Measurements from ENCODE around the gene TNFSF4. TPM values are rescaled to one million over a fixed set of nuclear protein-coding genes. Genes with fewer than 3 reads are reported as not detected.

TNFSF4 gene
- total and polyA plus RNA-seq, 2 experiments from 2014 or later: 1.4 to 2.7 TPM

DNA sequence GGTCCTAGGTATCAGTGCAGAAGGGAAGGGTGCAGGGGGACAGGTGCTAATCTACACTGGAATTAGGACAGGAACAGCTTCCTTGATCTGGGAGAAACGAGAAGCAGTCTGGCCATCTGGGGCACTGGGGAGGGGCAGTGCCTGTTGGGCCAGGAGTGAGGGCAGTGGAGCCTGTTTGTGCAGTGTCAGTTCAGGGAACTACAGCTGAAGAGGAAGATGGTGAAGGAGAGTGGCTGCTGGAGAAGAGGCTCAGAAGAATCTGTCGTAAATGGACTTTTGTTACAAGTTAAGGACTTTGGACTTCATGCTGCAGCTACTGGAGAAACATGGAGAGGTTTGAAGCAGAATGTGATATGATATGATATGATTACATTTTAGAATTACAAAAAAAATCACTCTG, 3.2 kb upstream of the TNFSF4 start:
- no peak overlapping the region for H3K4me3 ChIP-seq
- H3K36me3 ChIP-seq: no peaks in the 10 kb centered on the region
- H3K9me3 ChIP-seq (ENCODE audit: low read depth): no peaks in the 10 kb centered on the region
- H3K4me1 ChIP-seq (ENCODE audit: low read depth): peaks cover 13% of the 10 kb centered on the region
- H3K27me3 ChIP-seq: no peaks in the 10 kb centered on the region
- TF ChIP-seq, protein P1, sequence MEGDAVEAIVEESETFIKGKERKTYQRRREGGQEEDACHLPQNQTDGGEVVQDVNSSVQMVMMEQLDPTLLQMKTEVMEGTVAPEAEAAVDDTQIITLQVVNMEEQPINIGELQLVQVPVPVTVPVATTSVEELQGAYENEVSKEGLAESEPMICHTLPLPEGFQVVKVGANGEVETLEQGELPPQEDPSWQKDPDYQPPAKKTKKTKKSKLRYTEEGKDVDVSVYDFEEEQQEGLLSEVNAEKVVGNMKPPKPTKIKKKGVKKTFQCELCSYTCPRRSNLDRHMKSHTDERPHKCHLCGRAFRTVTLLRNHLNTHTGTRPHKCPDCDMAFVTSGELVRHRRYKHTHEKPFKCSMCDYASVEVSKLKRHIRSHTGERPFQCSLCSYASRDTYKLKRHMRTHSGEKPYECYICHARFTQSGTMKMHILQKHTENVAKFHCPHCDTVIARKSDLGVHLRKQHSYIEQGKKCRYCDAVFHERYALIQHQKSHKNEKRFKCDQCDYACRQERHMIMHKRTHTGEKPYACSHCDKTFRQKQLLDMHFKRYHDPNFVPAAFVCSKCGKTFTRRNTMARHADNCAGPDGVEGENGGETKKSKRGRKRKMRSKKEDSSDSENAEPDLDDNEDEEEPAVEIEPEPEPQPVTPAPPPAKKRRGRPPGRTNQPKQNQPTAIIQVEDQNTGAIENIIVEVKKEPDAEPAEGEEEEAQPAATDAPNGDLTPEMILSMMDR (IDR thresholded peaks at IDR 0.05; ENCODE audit: low read depth, low read length): no peak
- DNase-seq (ENCODE audit: low read depth in 1 of 2, low spot score in 1 of 2): no peak
- no peak overlapping the region for H3K27ac ChIP-seq

GRCh38 chr1:173208868-173209267, 1.7 kb upstream of the TNFSF4 start:
- H3K27ac ChIP-seq: no peak overlapping the region
- H3K9me3 ChIP-seq (ENCODE audit: low read depth): no peaks in the 10 kb centered on the region
- peaks cover 15% of the 10 kb centered on the region for H3K4me1 ChIP-seq (ENCODE audit: low read depth)
- H3K36me3 ChIP-seq: no peaks in the 10 kb centered on the region
- H3K4me3 ChIP-seq: no peak overlapping the region
- no peaks in the 10 kb centered on the region for H3K27me3 ChIP-seq
- DNase-seq (ENCODE audit: low read depth in 1 of 2, low spot score in 1 of 2): no peak
- TF ChIP-seq, protein P1 (IDR thresholded peaks at IDR 0.05; ENCODE audit: low read depth, low read length): no peak

DNA sequence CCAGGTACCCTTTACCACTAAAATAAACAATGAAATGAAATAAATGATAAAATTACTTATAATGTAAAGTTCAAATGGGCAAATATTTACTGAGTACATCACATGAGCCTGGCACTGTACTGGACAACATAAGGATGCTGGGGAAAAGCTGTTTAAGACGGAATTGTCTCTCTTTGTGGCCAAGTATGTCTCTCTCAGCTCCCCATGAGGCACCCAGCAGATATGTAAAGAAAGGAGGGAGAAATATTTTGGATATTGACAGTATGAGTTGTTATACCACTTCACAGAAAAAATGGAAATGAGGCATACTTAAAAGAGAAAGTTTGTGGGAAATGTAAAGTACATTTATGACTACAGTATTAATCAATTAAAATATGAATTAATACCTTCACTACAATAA, 1.0 kb upstream of the TNFSF4 start:
- Histone ChIP-seq H3K27me3 (no peaks in the 10 kb centered on the region), H3K4me3 (no peak overlapping the region), H3K36me3 (no peaks in the 10 kb centered on the region), H3K4me1 (ENCODE audit: low read depth) (peaks cover 15% of the 10 kb centered on the region), H3K9me3 (ENCODE audit: low read depth) (no peaks in the 10 kb centered on the region), H3K27ac (no peak overlapping the region)
- DNase-seq (ENCODE audit: low read depth in 1 of 2, low spot score in 1 of 2): peak in 1 of 2 donors; percentile 20
- TF ChIP-seq, protein P1 (IDR thresholded peaks at IDR 0.05; ENCODE audit: low read depth, low read length): no peak

DNA sequence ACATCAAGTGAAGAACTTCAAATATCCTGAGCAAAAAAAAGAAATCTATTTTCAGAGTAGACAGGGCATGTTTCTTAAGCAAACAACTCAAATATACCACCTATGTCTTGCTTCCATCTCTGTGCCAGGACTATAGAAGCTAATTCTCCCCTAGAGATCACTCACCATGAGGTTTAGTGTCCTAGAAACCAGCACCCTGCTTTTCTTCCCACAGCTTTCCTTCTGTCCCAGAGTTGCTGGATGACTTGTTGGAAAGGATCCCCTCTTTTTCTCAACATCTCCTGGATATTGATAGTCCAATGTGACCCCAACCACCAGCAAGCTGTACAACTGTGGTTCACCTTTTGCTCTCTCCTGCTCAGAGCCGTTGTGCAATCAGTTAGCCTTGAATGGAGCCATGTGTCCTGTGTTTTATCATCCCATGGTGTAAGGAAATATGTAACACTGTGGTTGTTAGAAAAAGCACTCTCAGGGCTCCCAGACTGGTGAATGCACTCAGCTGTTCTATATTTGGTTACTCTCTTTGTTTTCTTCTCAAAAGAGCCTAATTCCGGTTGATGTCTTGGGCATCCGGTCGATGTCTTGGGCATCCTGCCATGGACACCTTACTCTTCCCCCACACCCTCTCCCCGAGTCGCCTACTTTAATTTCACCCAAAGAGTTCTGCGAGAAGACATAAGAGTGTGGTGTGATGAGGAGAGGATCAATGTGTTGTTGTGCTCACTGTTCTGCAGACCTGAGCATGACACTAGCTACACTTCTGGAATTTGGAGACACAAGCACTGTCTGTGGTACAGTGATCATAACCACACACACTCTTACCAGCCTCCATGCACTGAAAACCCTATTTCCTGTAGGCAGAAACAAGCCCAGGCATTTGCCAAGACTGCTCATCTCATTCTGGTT, 1.7 kb downstream of the TNFSF4 start:
- Histone ChIP-seq H3K4me3 (no peak overlapping the region), H3K27ac (peak overlapping the region; percentile 9), H3K36me3 (no peaks in the 10 kb centered on the region), H3K4me1 (ENCODE audit: low read depth) (peaks cover 6% of the 10 kb centered on the region), H3K9me3 (ENCODE audit: low read depth) (no peaks in the 10 kb centered on the region), H3K27me3 (no peaks in the 10 kb centered on the region)
- peak; percentile 23 to 90 for DNase-seq (ENCODE audit: low read depth in 1 of 2, low spot score in 1 of 2)
- TF ChIP-seq, protein P1 (IDR thresholded peaks at IDR 0.05; ENCODE audit: low read depth, low read length): no peak

DNA sequence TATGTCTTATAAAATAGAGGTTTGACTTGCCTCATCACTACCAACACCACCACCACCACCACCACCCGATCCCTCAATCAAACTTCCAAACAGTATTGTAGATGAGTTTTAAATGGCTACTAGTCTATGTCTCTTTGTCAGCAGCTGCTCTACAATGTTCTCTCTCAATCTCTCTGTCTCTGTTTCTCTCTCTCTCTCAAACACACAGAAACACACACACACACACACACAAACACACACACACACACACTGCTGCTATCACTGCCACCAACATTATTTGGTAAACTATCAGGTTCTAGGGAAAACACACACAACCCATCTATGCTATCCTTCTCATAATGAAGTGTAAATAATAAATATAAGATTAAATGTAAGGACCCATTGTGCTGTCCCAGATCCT, 2.4 kb downstream of the TNFSF4 start:
- H3K4me1 ChIP-seq (ENCODE audit: low read depth): peaks cover 6% of the 10 kb centered on the region
- no peak overlapping the region for H3K4me3 ChIP-seq
- no peaks in the 10 kb centered on the region for H3K27me3 ChIP-seq
- H3K9me3 ChIP-seq (ENCODE audit: low read depth): no peaks in the 10 kb centered on the region
- H3K36me3 ChIP-seq: no peaks in the 10 kb centered on the region
- TF ChIP-seq, protein P1 (IDR thresholded peaks at IDR 0.05; ENCODE audit: low read depth, low read length): no peak
- no peak overlapping the region for H3K27ac ChIP-seq
- peak in 1 of 2 donors; percentile 5 for DNase-seq (ENCODE audit: low read depth in 1 of 2, low spot score in 1 of 2)

Measured in cardiac muscle cell (in vitro differentiated cells and primary cell).